ENCODE measurements around the gene GPR137.

DNA sequence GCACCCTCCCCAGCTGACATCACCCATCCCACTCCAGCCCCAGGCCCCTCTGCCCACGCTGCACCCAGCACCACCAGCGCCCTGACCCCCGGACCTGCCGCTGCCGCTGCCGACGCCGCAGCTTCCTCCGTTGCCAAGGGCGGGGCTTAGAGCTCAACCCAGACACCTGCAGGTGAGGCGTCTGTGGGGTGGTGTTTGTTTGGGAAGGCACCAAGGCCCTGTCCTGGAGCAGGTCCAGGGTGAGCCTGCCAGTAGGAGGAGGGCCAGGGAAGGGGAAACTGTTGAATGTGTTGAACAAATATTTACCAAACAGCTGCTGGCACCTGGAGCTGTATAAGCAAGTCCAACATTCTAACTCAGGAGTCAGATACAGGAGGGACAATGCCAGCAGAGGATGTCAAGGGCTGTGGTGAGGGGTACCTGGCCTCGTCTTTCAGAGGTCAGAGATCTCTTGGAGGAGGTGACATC is 48.1 kb upstream of the GPR137 start:
- TF ChIP-seq, protein P1, sequence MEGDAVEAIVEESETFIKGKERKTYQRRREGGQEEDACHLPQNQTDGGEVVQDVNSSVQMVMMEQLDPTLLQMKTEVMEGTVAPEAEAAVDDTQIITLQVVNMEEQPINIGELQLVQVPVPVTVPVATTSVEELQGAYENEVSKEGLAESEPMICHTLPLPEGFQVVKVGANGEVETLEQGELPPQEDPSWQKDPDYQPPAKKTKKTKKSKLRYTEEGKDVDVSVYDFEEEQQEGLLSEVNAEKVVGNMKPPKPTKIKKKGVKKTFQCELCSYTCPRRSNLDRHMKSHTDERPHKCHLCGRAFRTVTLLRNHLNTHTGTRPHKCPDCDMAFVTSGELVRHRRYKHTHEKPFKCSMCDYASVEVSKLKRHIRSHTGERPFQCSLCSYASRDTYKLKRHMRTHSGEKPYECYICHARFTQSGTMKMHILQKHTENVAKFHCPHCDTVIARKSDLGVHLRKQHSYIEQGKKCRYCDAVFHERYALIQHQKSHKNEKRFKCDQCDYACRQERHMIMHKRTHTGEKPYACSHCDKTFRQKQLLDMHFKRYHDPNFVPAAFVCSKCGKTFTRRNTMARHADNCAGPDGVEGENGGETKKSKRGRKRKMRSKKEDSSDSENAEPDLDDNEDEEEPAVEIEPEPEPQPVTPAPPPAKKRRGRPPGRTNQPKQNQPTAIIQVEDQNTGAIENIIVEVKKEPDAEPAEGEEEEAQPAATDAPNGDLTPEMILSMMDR (IDR thresholded peaks at IDR 0.05; ENCODE audit: poor library complexity, severe bottlenecking): no peak
- no peak for TF ChIP-seq EP300 (conservative IDR thresholded peaks at IDR 0.05; ENCODE audit: poor library complexity, severe bottlenecking)
- no peak for TF ChIP-seq TAF1 (IDR thresholded peaks at IDR 0.05; ENCODE audit: low read depth)
- TF ChIP-seq POLR2AphosphoS5 (IDR thresholded peaks at IDR 0.05): no peak
- TF ChIP-seq, protein P2, sequence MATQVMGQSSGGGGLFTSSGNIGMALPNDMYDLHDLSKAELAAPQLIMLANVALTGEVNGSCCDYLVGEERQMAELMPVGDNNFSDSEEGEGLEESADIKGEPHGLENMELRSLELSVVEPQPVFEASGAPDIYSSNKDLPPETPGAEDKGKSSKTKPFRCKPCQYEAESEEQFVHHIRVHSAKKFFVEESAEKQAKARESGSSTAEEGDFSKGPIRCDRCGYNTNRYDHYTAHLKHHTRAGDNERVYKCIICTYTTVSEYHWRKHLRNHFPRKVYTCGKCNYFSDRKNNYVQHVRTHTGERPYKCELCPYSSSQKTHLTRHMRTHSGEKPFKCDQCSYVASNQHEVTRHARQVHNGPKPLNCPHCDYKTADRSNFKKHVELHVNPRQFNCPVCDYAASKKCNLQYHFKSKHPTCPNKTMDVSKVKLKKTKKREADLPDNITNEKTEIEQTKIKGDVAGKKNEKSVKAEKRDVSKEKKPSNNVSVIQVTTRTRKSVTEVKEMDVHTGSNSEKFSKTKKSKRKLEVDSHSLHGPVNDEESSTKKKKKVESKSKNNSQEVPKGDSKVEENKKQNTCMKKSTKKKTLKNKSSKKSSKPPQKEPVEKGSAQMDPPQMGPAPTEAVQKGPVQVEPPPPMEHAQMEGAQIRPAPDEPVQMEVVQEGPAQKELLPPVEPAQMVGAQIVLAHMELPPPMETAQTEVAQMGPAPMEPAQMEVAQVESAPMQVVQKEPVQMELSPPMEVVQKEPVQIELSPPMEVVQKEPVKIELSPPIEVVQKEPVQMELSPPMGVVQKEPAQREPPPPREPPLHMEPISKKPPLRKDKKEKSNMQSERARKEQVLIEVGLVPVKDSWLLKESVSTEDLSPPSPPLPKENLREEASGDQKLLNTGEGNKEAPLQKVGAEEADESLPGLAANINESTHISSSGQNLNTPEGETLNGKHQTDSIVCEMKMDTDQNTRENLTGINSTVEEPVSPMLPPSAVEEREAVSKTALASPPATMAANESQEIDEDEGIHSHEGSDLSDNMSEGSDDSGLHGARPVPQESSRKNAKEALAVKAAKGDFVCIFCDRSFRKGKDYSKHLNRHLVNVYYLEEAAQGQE (IDR thresholded peaks at IDR 0.05; ENCODE audit: borderline replicate concordance): no peak
- TF ChIP-seq EZH2 (IDR thresholded peaks at IDR 0.05; ENCODE audit: borderline replicate concordance, insufficient read depth, low read length, poor library complexity, severe bottlenecking): no peak
- no peak for TF ChIP-seq MXI1 (conservative IDR thresholded peaks at IDR 0.05; ENCODE audit: poor library complexity, severe bottlenecking)
- no peak for TF ChIP-seq RAD21 (conservative IDR thresholded peaks at IDR 0.05)

Data from neural cell (in vitro differentiated cells).